ENCODE data around the gene NELFB. TPM values are rescaled to one million over a fixed set of nuclear protein-coding genes. Genes with fewer than 3 reads are reported as not detected.

NELFB gene
- total and polyA plus RNA-seq, 4 donors: 30.4 to 56.2 (median 44.2) TPM

- no peak for ATAC-seq (ENCODE audit: insufficient read depth, low FRiP score)
- Histone ChIP-seq H3K27ac (ENCODE audit: low read depth in 1 of 2, low read length in 1 of 2) (no peak overlapping the region), H3K27me3 (ENCODE audit: control insufficient read depth in 3 of 3, insufficient read depth in 3 of 3, low read length in 2 of 3) (no peaks in the 10 kb centered on the region), H3K36me3 (ENCODE audit: control insufficient read depth in 4 of 4, insufficient read depth in 4 of 4, low read length in 4 of 4) (peaks cover 0 to 32% (median 6%) of the 10 kb centered on the region in 4 donors), H3K4me1 (ENCODE audit: control insufficient read depth in 5 of 5, insufficient read depth in 5 of 5, low read length in 5 of 5) (peaks cover 0 to 3% (median 0%) of the 10 kb centered on the region in 5 donors), H3K9me3 (ENCODE audit: control insufficient read depth in 4 of 4, insufficient read depth in 3 of 4, low read length in 3 of 4) (no peaks in the 10 kb centered on the region), H3K4me3 (no peak overlapping the region), H3K9ac (ENCODE audit: insufficient read depth in 1 of 2, low read length in 2 of 2) (no peak overlapping the region)
- DNase-seq: no peak
- no peak for TF ChIP-seq CTCF (IDR thresholded peaks at IDR 0.05; ENCODE audit: control extremely low read depth, extremely low read depth)
- 88 to 89% methylated on average over 21 of the region's 21 CpGs for WGBS, 2 donors
Observed at GRCh38 chr9:137212520-137212919, 42.6 kb upstream of the NELFB start.

- ATAC-seq (ENCODE audit: insufficient read depth, low FRiP score) (no peak), DNase-seq (no peak)
- Histone ChIP-seq H3K4me3 (no peak overlapping the region), H3K27me3 (ENCODE audit: control insufficient read depth in 3 of 3, insufficient read depth in 3 of 3, low read length in 2 of 3) (no peaks in the 10 kb centered on the region), H3K36me3 (ENCODE audit: control insufficient read depth in 4 of 4, insufficient read depth in 4 of 4, low read length in 4 of 4) (peaks cover 0 to 32% (median 6%) of the 10 kb centered on the region in 4 donors), H3K9me3 (ENCODE audit: control insufficient read depth in 4 of 4, insufficient read depth in 3 of 4, low read length in 3 of 4) (no peaks in the 10 kb centered on the region), H3K4me1 (ENCODE audit: control insufficient read depth in 5 of 5, insufficient read depth in 5 of 5, low read length in 5 of 5) (peaks cover 0 to 10% (median 0%) of the 10 kb centered on the region in 5 donors), H3K27ac (ENCODE audit: low read depth in 1 of 2, low read length in 1 of 2) (no peak overlapping the region), H3K9ac (ENCODE audit: insufficient read depth in 1 of 2, low read length in 2 of 2) (no peak overlapping the region)
- TF ChIP-seq CTCF (IDR thresholded peaks at IDR 0.05; ENCODE audit: control extremely low read depth, extremely low read depth): no peak
- WGBS, 2 donors: 91 to 95% methylated on average over 48 to 49 of the region's 49 CpGs
Observed at GRCh38 chr9:137213160-137214060, 41.7 kb upstream of the NELFB start.

- Histone ChIP-seq H3K4me3 (no peak overlapping the region), H3K9me3 (ENCODE audit: control insufficient read depth in 4 of 4, insufficient read depth in 3 of 4, low read length in 3 of 4) (no peaks in the 10 kb centered on the region), H3K27ac (ENCODE audit: low read depth in 1 of 2, low read length in 1 of 2) (no peak overlapping the region), H3K4me1 (ENCODE audit: control insufficient read depth in 5 of 5, insufficient read depth in 5 of 5, low read length in 5 of 5) (peaks cover 0 to 14% (median 0%) of the 10 kb centered on the region in 5 donors), H3K9ac (ENCODE audit: insufficient read depth in 1 of 2, low read length in 2 of 2) (no peak overlapping the region), H3K36me3 (ENCODE audit: control insufficient read depth in 4 of 4, insufficient read depth in 4 of 4, low read length in 4 of 4) (peaks cover 0 to 26% (median 3%) of the 10 kb centered on the region in 4 donors), H3K27me3 (ENCODE audit: control insufficient read depth in 3 of 3, insufficient read depth in 3 of 3, low read length in 2 of 3) (no peaks in the 10 kb centered on the region)
- ATAC-seq (ENCODE audit: insufficient read depth, low FRiP score) (no peak), DNase-seq (no peak)
- TF ChIP-seq CTCF (IDR thresholded peaks at IDR 0.05; ENCODE audit: control extremely low read depth, extremely low read depth): no peak
- 96 to 97% methylated on average over 19 of the region's 19 CpGs for WGBS, 2 donors
Observed at GRCh38 chr9:137214620-137215019, 40.5 kb upstream of the NELFB start.
